T-helper 9 cell (primary cell): ENCODE data around the gene BAIAP2L2.
"Not testable (repeated sequence)": the region's sequence is repeated elsewhere in the genome, so short reads cannot be mapped to it uniquely, and the experiment has no call there.

ENCODE experiments used
- DNase-seq: peaks from one replicate; pipeline ENCODE4 v3.0.0-alpha.2; 2020
- total RNA-seq, 2 donors: gene quantifications; one replicate each; lab custom pipeline; 2026; lab: John Stamatoyannopoulos, UW

BAIAP2L2 gene
- 0.48 to 1.3 reads per million in 2 donors for total RNA-seq

- DNase-seq: no peak
Observed at GRCh38 chr22:38110008-38110862, at the start of gene BAIAP2L2. Gene BAIAP2L2, minus strand, starts transcription at chr22:38110684. Its CDS starts 159 bp downstream, at chr22:38110525.

GRCh38 chr22:38155703-38156102, 45.2 kb upstream of the BAIAP2L2 start:
- no peak for DNase-seq

GRCh38 chr22:38154563-38154915, 44.1 kb upstream of the BAIAP2L2 start:
- DNase-seq: not testable (repeated sequence)

GRCh38 chr22:38153821-38154562, 43.5 kb upstream of the BAIAP2L2 start:
- no peak for DNase-seq

- DNase-seq: no peak
Observed at GRCh38 chr22:38151126-38151500, 40.6 kb upstream of the BAIAP2L2 start.

GRCh38 chr22:38148245-38148644, 37.8 kb upstream of the BAIAP2L2 start:
- no peak for DNase-seq

- not testable (repeated sequence) for DNase-seq
Observed at GRCh38 chr22:38146166-38146565, 35.7 kb upstream of the BAIAP2L2 start.

GRCh38 chr22:38144025-38144405, 33.5 kb upstream of the BAIAP2L2 start:
- no peak for DNase-seq

GRCh38 chr22:38142606-38143005, 32.1 kb upstream of the BAIAP2L2 start:
- DNase-seq: no peak

GRCh38 chr22:38141217-38141973, 30.9 kb upstream of the BAIAP2L2 start:
- no peak for DNase-seq

GRCh38 chr22:38139901-38140300, 29.4 kb upstream of the BAIAP2L2 start:
- DNase-seq: no peak

- no peak for DNase-seq
Observed at GRCh38 chr22:38138961-38139360, 28.5 kb upstream of the BAIAP2L2 start.

- no peak for DNase-seq
Observed at GRCh38 chr22:38137876-38138687, 27.6 kb upstream of the BAIAP2L2 start.

- no peak for DNase-seq
Observed at GRCh38 chr22:38136607-38137006, 26.1 kb upstream of the BAIAP2L2 start.

- DNase-seq: no peak
Observed at GRCh38 chr22:38135133-38135706, 24.7 kb upstream of the BAIAP2L2 start.

- DNase-seq: no peak
Observed at GRCh38 chr22:38133331-38133730, 22.8 kb upstream of the BAIAP2L2 start.

- no peak for DNase-seq
Observed at GRCh38 chr22:38132794-38133193, 22.3 kb upstream of the BAIAP2L2 start.

- no peak for DNase-seq
Observed at GRCh38 chr22:38132136-38132535, 21.7 kb upstream of the BAIAP2L2 start.

GRCh38 chr22:38131399-38131798, 20.9 kb upstream of the BAIAP2L2 start:
- DNase-seq: no peak

- DNase-seq: no peak
Observed at GRCh38 chr22:38129856-38130255, 19.4 kb upstream of the BAIAP2L2 start.

- no peak for DNase-seq
Observed at GRCh38 chr22:38129021-38129420, 18.5 kb upstream of the BAIAP2L2 start.

GRCh38 chr22:38127869-38128268, 17.4 kb upstream of the BAIAP2L2 start:
- DNase-seq: no peak
